Suprapubic skin (tissue), 4 donors: ENCODE measurements around the gene FNDC3A. TPM values are rescaled to one million over a fixed set of nuclear protein-coding genes. Genes with fewer than 3 reads are reported as not detected.

Source experiments
- DNase-seq, 2 donors: peaks; one replicate each; pipeline ENCODE4 v3.0.0-alpha.2; 2019; ENCODE audit warnings: low spot score in 2 of 2
- H3K27ac ChIP-seq: fragments of 200-600 bp; sonication (generic); one replicate; pipeline ENCODE4 v1.5.1; 2019
- H3K27me3 ChIP-seq: fragments of 200-600 bp; sonication (generic); one replicate; pipeline ENCODE4 v1.5.1; 2019
- H3K36me3 ChIP-seq: fragments of 200-600 bp; sonication (generic); one replicate; pipeline ENCODE4 v1.5.1; 2019
- H3K4me1 ChIP-seq: fragments of 200-600 bp; sonication (generic); one replicate; pipeline ENCODE4 v1.5.1; 2019
- H3K4me3 ChIP-seq: fragments of 200-600 bp; sonication (generic); one replicate; pipeline ENCODE4 v1.5.1; 2019; ENCODE audit warnings: mild to moderate bottlenecking
- H3K9me3 ChIP-seq: fragments of 200-600 bp; sonication (generic); one replicate; pipeline ENCODE4 v1.5.1; 2019
- CTCF ChIP-seq, 2 donors: fragments of 200-600 bp in 1 of 2; fragments of 450-650 bp in 1 of 2; sonication (generic) in 1 of 2; IDR thresholded peaks; one replicate each; pipeline ENCODE4 v1.5.1; 2016 to 2019; ENCODE audit warnings: antibody characterized with exemption in 2 of 2, mild to moderate bottlenecking in 1 of 2, moderate library complexity in 1 of 2
- EP300 ChIP-seq: sonication (generic); formaldehyde crosslinking; IDR thresholded peaks from one replicate; pipeline ENCODE4 v1.6.1; 2017; ENCODE audit warnings: antibody characterized with exemption
- POLR2A ChIP-seq, 2 donors: fragments of 450-650 bp; IDR thresholded peaks; one replicate each; pipeline ENCODE4 v1.6.1; 2017; ENCODE audit warnings: antibody characterized with exemption in 2 of 2, mild to moderate bottlenecking in 2 of 2, moderate library complexity in 2 of 2
- POLR2AphosphoS5 ChIP-seq, 3 donors: sonication (generic); formaldehyde crosslinking; IDR thresholded peaks; one replicate each; pipeline ENCODE4 v1.6.1; 2017; ENCODE audit warnings: antibody characterized with exemption in 3 of 3
- WGBS: methylation state at CpG from one replicate; pipeline ENCODE4 v1.1.5; 2018; 5-methylcytosine and 5-hydroxymethylcytosine counted together
- total RNA-seq, 4 donors: library from RNA; depleted of rRNA; stranded (reverse); fragments of >200 nt; gene quantifications; one replicate each; pipeline ENCODE4 v1.1.0, GENCODE V29; 2016

FNDC3A gene
- total RNA-seq, 4 donors from 2014 or later, result 19.9 to 30.7 (median 24.9) TPM

- H3K4me3 ChIP-seq, result peak overlapping the region; percentile 60
- TF ChIP-seq POLR2AphosphoS5 (IDR thresholded peaks at IDR 0.05) (no peak), POLR2A (IDR thresholded peaks at IDR 0.05) (no peak), EP300 (no peak), CTCF (IDR thresholded peaks at IDR 0.05) (no peak)
- no peak for DNase-seq
- peaks cover 58% of the 10 kb centered on the region for H3K27me3 ChIP-seq
- H3K36me3 ChIP-seq, result no peaks in the 10 kb centered on the region
- no peak overlapping the region for H3K27ac ChIP-seq
- H3K9me3 ChIP-seq, result no peaks in the 10 kb centered on the region
- WGBS, result 14% methylated on average over 22 of the region's 73 CpGs
- peaks cover 24% of the 10 kb centered on the region for H3K4me1 ChIP-seq
These were observed 245.3 kb downstream of the FNDC3A start for GRCh38 chr13:49220856-49221589.

- Histone ChIP-seq H3K27ac (no peak overlapping the region), H3K9me3 (no peaks in the 10 kb centered on the region), H3K4me3 (no peak overlapping the region), H3K27me3 (peaks cover 58% of the 10 kb centered on the region), H3K36me3 (no peaks in the 10 kb centered on the region), H3K4me1 (peaks cover 24% of the 10 kb centered on the region)
- TF ChIP-seq CTCF (IDR thresholded peaks at IDR 0.05) (no peak), EP300 (no peak), POLR2A (IDR thresholded peaks at IDR 0.05) (no peak), POLR2AphosphoS5 (IDR thresholded peaks at IDR 0.05) (no peak)
- 72% methylated on average over 4 of the region's 4 CpGs for WGBS
- no peak for DNase-seq
These were observed 245.9 kb downstream of the FNDC3A start for GRCh38 chr13:49221590-49221965.

- H3K4me3 ChIP-seq, result no peak overlapping the region
- H3K27me3 ChIP-seq, result peaks cover 25% of the 10 kb centered on the region
- peaks cover 8% of the 10 kb centered on the region for H3K4me1 ChIP-seq
- no peaks in the 10 kb centered on the region for H3K36me3 ChIP-seq
- no peak overlapping the region for H3K27ac ChIP-seq
- WGBS, result 50% methylated on average over 5 of the region's 5 CpGs
- H3K9me3 ChIP-seq, result no peaks in the 10 kb centered on the region
- TF ChIP-seq POLR2A (IDR thresholded peaks at IDR 0.05), result no peak
- no peak for TF ChIP-seq EP300
- TF ChIP-seq CTCF (IDR thresholded peaks at IDR 0.05), result no peak
- TF ChIP-seq POLR2AphosphoS5 (IDR thresholded peaks at IDR 0.05), result no peak
- DNase-seq, result no peak
These were observed 249.7 kb downstream of the FNDC3A start for GRCh38 chr13:49225223-49226042.

GRCh38 chr13:49226613-49227012 is 250.9 kb downstream of the FNDC3A start:
- 91% methylated on average over 5 of the region's 5 CpGs for WGBS
- Histone ChIP-seq H3K27ac (no peak overlapping the region), H3K27me3 (peaks cover 13% of the 10 kb centered on the region), H3K4me1 (no peaks in the 10 kb centered on the region), H3K36me3 (no peaks in the 10 kb centered on the region), H3K4me3 (no peak overlapping the region), H3K9me3 (no peaks in the 10 kb centered on the region)
- DNase-seq, result no peak
- TF ChIP-seq POLR2A (IDR thresholded peaks at IDR 0.05) (no peak), CTCF (IDR thresholded peaks at IDR 0.05) (no peak), POLR2AphosphoS5 (IDR thresholded peaks at IDR 0.05) (no peak), EP300 (no peak)

GRCh38 chr13:49234741-49235140 is 259.0 kb downstream of the FNDC3A start:
- no peak for DNase-seq
- H3K27me3 ChIP-seq, result no peaks in the 10 kb centered on the region
- H3K9me3 ChIP-seq, result no peaks in the 10 kb centered on the region
- WGBS, result 88% methylated on average over 3 of the region's 3 CpGs
- H3K36me3 ChIP-seq, result no peaks in the 10 kb centered on the region
- no peak overlapping the region for H3K4me3 ChIP-seq
- no peak for TF ChIP-seq POLR2A (IDR thresholded peaks at IDR 0.05)
- TF ChIP-seq EP300, result no peak
- no peak for TF ChIP-seq POLR2AphosphoS5 (IDR thresholded peaks at IDR 0.05)
- no peak for TF ChIP-seq CTCF (IDR thresholded peaks at IDR 0.05)
- H3K27ac ChIP-seq, result no peak overlapping the region
- no peaks in the 10 kb centered on the region for H3K4me1 ChIP-seq
